ENCODE measurements around the gene INTS7. TPM values are rescaled to one million over a fixed set of nuclear protein-coding genes. Genes with fewer than 3 reads are reported as not detected.
A peak's percentile ranks its signal among the peaks of the same experiment; 100 is the strongest.
"Not testable (repeated sequence)": the region's sequence is repeated elsewhere in the genome, so short reads cannot be mapped to it uniquely, and the experiment has no call there.

Gene INTS7
- total RNA-seq, 1 donor from 2014 or later = 34.4 TPM

GRCh38 chr1:211947396-211948295 lies 87.7 kb downstream of the INTS7 start:
- no peaks in the 10 kb centered on the region for H3K9me3 Mint-ChIP-seq
- no peaks in the 10 kb centered on the region for H3K27me3 Mint-ChIP-seq
- no peak overlapping the region for H3K4me3 Mint-ChIP-seq
- intact Hi-C loops (cut with micrococcal nuclease) = no loop called here
- H3K4me1 Mint-ChIP-seq = peaks cover 7% of the 10 kb centered on the region
- no peak for DNase-seq
- no peak overlapping the region for H3K27ac Mint-ChIP-seq
- peaks cover 27% of the 10 kb centered on the region for H3K36me3 Mint-ChIP-seq (ENCODE audit: low read depth)

- H3K4me3 Mint-ChIP-seq = no peak overlapping the region
Observed at GRCh38 chr1:211944733-211945500, 90.4 kb downstream of the INTS7 start.

GRCh38 chr1:211942583-211942982 lies 92.8 kb downstream of the INTS7 start:
- no peaks in the 10 kb centered on the region for H3K9me3 Mint-ChIP-seq
- H3K4me3 Mint-ChIP-seq = no peak overlapping the region
- intact Hi-C loops (cut with micrococcal nuclease) = no loop called here
- H3K27ac Mint-ChIP-seq = no peak overlapping the region
- H3K4me1 Mint-ChIP-seq = peaks cover 20% of the 10 kb centered on the region
- H3K27me3 Mint-ChIP-seq = no peaks in the 10 kb centered on the region
- DNase-seq = no peak
- H3K36me3 Mint-ChIP-seq (ENCODE audit: low read depth) = peaks cover 42% of the 10 kb centered on the region

More at GRCh38 chr1:211944733-211945500, 90.4 kb downstream of the INTS7 start:
- DNase-seq = no peak
- H3K27me3 Mint-ChIP-seq = no peaks in the 10 kb centered on the region
- no peak overlapping the region for H3K27ac Mint-ChIP-seq
- intact Hi-C loops (cut with micrococcal nuclease) = no loop called here
- H3K4me1 Mint-ChIP-seq = peaks cover 7% of the 10 kb centered on the region
- peaks cover 43% of the 10 kb centered on the region for H3K36me3 Mint-ChIP-seq (ENCODE audit: low read depth)
- H3K9me3 Mint-ChIP-seq = no peaks in the 10 kb centered on the region

DNA sequence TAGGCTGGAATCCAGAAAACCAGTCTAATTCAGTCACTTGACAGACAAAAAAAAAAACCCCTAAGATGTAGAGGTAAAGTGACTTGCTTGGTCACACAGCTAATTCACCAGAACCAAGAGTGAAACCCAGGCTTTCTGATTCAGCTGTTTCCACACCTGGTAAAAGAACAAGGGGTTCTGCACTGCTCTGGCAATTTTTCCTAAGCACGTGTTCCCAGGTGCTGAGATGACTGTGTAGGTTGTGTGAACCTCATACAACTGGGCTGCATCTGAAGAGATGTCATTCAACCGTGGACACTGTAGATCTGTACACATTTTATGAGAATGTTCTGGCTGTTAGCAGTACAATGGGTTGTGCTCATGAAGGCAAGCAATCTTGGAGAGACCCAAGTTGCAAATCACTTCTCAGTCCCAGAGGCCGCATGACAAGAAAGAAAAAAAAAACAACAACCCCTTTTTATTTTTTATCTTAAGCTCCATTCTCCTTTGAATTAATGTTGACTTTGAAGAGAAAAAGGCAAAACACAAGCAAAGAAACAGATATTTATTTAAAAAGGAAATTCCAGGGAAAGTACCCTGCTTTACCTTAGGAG lies 95.4 kb downstream of the INTS7 start:
- H3K4me1 Mint-ChIP-seq = peaks cover 35% of the 10 kb centered on the region
- H3K27ac Mint-ChIP-seq = peak overlapping the region; percentile 34
- H3K36me3 Mint-ChIP-seq (ENCODE audit: low read depth) = peaks cover 37% of the 10 kb centered on the region
- intact Hi-C loops (cut with micrococcal nuclease) = loop anchor here (1.0 to 5.0 kb wide), 5 partner anchors 265 to 667 kb away; partner anchors contain the start of genes ATF3, NEK2 and PPP2R5A
- no peaks in the 10 kb centered on the region for H3K27me3 Mint-ChIP-seq
- DNase-seq = peak; percentile 79
- H3K9me3 Mint-ChIP-seq = no peaks in the 10 kb centered on the region
- H3K4me3 Mint-ChIP-seq = peak overlapping the region; percentile 26

DNA sequence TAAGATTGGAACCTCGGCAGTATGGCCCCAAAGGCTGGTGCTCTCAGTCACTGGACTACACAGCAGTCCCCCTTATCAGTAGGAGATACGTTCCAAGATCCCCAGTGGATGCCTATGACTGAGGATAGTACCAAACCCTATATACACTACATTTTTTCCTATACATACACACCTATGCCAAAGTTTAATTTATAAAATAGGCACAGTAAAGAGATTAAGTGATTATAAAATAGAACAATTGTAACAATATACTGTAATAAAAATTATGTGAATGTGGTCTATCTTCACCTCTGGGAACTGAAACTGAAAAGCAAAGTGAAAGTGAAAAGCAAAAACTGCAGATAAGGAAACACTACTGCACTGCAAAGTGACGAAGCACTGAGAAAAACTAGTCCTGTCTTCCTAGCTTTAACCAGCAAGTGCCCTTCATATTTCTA lies 96.8 kb downstream of the INTS7 start:
- Mint-ChIP-seq H3K4me1 (peaks cover 47% of the 10 kb centered on the region), H3K27ac (no peak overlapping the region)
- peak; percentile 69 for DNase-seq

GRCh38 chr1:211937422-211937821 lies 97.9 kb downstream of the INTS7 start:
- Mint-ChIP-seq H3K36me3 (ENCODE audit: low read depth) (peaks cover 20% of the 10 kb centered on the region), H3K4me1 (peaks cover 50% of the 10 kb centered on the region)
- H3K27ac Mint-ChIP-seq, H3K27me3 Mint-ChIP-seq, H3K9me3 Mint-ChIP-seq, H3K4me3 Mint-ChIP-seq, DNase-seq: not testable (repeated sequence)
- intact Hi-C loops (cut with micrococcal nuclease) = loop anchor here (5.0 kb wide), 3 partner anchors 350 to 670 kb away; partner anchors contain the start of genes ATF3 and PPP2R5A

More for the DNA sequence above, 96.8 kb downstream of the INTS7 start:
- no peaks in the 10 kb centered on the region for H3K27me3 Mint-ChIP-seq
- H3K4me3 Mint-ChIP-seq = peak overlapping the region; percentile 64
- peaks cover 27% of the 10 kb centered on the region for H3K36me3 Mint-ChIP-seq (ENCODE audit: low read depth)
- H3K9me3 Mint-ChIP-seq = no peaks in the 10 kb centered on the region
- intact Hi-C loops (cut with micrococcal nuclease) = loop anchor here (2.0 to 5.0 kb wide), 4 partner anchors 264 to 669 kb away; partner anchors contain the start of genes ATF3, NEK2 and PPP2R5A

DNA sequence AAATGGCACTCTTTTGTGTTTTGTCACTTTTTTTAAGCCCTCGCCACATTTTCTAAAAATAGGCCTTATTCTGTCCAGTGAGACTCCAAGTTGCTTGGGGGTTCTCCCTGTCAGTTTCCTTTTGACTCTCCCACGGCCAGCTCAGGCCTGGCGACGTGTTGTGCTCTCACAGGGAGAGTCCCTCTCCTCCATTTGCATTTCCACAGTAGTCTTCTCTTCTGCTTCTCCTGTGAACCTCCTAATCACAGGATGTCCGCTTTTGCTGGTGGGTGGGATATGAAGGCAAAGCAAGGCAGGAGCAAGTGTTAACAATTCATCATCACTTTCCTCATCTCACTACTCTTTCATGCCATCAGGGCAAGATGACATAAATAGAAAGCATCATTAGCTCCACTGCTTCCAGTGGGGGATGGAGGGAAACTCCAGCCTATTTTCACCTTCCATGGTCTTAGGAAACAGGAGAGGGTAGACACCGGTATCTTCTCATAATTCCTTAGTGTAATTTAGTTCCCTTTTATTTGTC lies 99.8 kb downstream of the INTS7 start:
- H3K4me3 Mint-ChIP-seq = peak overlapping the region; percentile 58
- H3K27me3 Mint-ChIP-seq = peaks cover 2% of the 10 kb centered on the region
- H3K4me1 Mint-ChIP-seq = peaks cover 48% of the 10 kb centered on the region
- no peaks in the 10 kb centered on the region for H3K9me3 Mint-ChIP-seq
- H3K36me3 Mint-ChIP-seq (ENCODE audit: low read depth) = peaks cover 6% of the 10 kb centered on the region
- intact Hi-C loops (cut with micrococcal nuclease) = loop anchor here (1.0 to 5.0 kb wide), 7 partner anchors 100 to 672 kb away; partner anchors contain the start of genes ATF3, DTL, INTS7 and PPP2R5A
- peak overlapping the region; percentile 65 for H3K27ac Mint-ChIP-seq
- peak; percentile 80 for DNase-seq

GRCh38 chr1:211933946-211934714 lies 101.2 kb downstream of the INTS7 start:
- peaks cover 4% of the 10 kb centered on the region for H3K27me3 Mint-ChIP-seq
- no peak overlapping the region for H3K4me3 Mint-ChIP-seq
- no peak overlapping the region for H3K27ac Mint-ChIP-seq
- intact Hi-C loops (cut with micrococcal nuclease) = loop anchor here (2.0 kb wide), 2 partner anchors 237 to 253 kb away; no protein-coding TSS in a partner anchor
- no peaks in the 10 kb centered on the region for H3K9me3 Mint-ChIP-seq
- no peaks in the 10 kb centered on the region for H3K36me3 Mint-ChIP-seq (ENCODE audit: low read depth)
- DNase-seq = no peak
- H3K4me1 Mint-ChIP-seq = peaks cover 41% of the 10 kb centered on the region

- Mint-ChIP-seq H3K9me3 (no peaks in the 10 kb centered on the region), H3K4me3 (no peak overlapping the region), H3K4me1 (peaks cover 34% of the 10 kb centered on the region), H3K27me3 (peaks cover 6% of the 10 kb centered on the region), H3K27ac (no peak overlapping the region), H3K36me3 (ENCODE audit: low read depth) (no peaks in the 10 kb centered on the region)
- intact Hi-C loops (cut with micrococcal nuclease) = no loop called here
- no peak for DNase-seq
Observed at GRCh38 chr1:211932933-211933254, 102.5 kb downstream of the INTS7 start.

GRCh38 chr1:211932231-211932932 lies 103.0 kb downstream of the INTS7 start:
- intact Hi-C loops (cut with micrococcal nuclease) = no loop called here
- H3K4me1 Mint-ChIP-seq = peaks cover 34% of the 10 kb centered on the region
- H3K36me3 Mint-ChIP-seq (ENCODE audit: low read depth) = no peaks in the 10 kb centered on the region
- no peak for DNase-seq
- no peak overlapping the region for H3K4me3 Mint-ChIP-seq
- H3K27ac Mint-ChIP-seq = no peak overlapping the region
- H3K27me3 Mint-ChIP-seq = peaks cover 6% of the 10 kb centered on the region
- H3K9me3 Mint-ChIP-seq = no peaks in the 10 kb centered on the region

DNA sequence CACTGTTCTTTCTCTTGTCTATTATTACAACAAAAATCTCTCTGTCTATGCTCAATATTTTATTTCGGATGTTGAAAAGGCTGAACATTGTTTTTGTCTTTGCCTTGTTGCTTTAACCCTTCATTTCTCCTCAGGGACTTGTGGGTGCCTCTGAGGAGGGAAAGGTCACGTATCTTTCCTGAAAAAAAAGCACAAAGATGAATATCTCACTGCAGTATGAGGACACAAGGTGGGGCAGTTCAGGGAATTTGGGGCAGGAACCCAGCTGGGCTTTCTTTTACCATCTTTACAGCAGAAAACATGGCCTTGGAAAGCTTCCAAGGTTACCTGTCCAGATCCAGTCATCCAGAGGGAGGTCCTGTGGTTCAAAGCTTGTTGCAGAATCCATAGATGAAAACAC lies 105.7 kb downstream of the INTS7 start:
- peaks cover 16% of the 10 kb centered on the region for H3K4me1 Mint-ChIP-seq
- no peak for DNase-seq
- intact Hi-C loops (cut with micrococcal nuclease) = no loop called here
- no peaks in the 10 kb centered on the region for H3K36me3 Mint-ChIP-seq (ENCODE audit: low read depth)
- H3K4me3 Mint-ChIP-seq = no peak overlapping the region
- H3K9me3 Mint-ChIP-seq = no peaks in the 10 kb centered on the region
- H3K27me3 Mint-ChIP-seq = peaks cover 14% of the 10 kb centered on the region
- no peak overlapping the region for H3K27ac Mint-ChIP-seq

GRCh38 chr1:211928993-211929637 lies 106.2 kb downstream of the INTS7 start:
- H3K4me1 Mint-ChIP-seq = peaks cover 11% of the 10 kb centered on the region
- DNase-seq = no peak
- no peaks in the 10 kb centered on the region for H3K9me3 Mint-ChIP-seq
- H3K27me3 Mint-ChIP-seq = peaks cover 16% of the 10 kb centered on the region
- intact Hi-C loops (cut with micrococcal nuclease) = no loop called here
- H3K27ac Mint-ChIP-seq = no peak overlapping the region
- no peak overlapping the region for H3K4me3 Mint-ChIP-seq
- no peaks in the 10 kb centered on the region for H3K36me3 Mint-ChIP-seq (ENCODE audit: low read depth)
